Measurements from ENCODE around the gene MYO16.
A peak's percentile ranks its signal among the peaks of the same experiment; 100 is the strongest.

MYO16 gene

GRCh38 chr13:109243311-109243951, 614.0 kb downstream of the MYO16 start:
- H3K9me3 ChIP-seq (ENCODE audit: insufficient read depth, low read depth, low read length) = peaks cover 12% of the 10 kb centered on the region; the same call in 1 of the 2 replicates
- 75% methylated on average over 9 of the region's 9 CpGs for WGBS
- H3K4me1 ChIP-seq (ENCODE audit: insufficient read depth, low read length) = peaks cover 5% of the 10 kb centered on the region; the same call in 1 of the 2 replicates
- no peak overlapping the region; the same call in 1 of the 2 replicates for H3K9ac ChIP-seq (ENCODE audit: low read depth, low read length)
- H3K4me3 ChIP-seq (ENCODE audit: low read length) = no peak overlapping the region
- H3K27me3 ChIP-seq (ENCODE audit: insufficient read depth, low read length) = no peaks in the 10 kb centered on the region
- peak overlapping the region; percentile 16; the same call in 1 of the 2 replicates for H3K27ac ChIP-seq (ENCODE audit: low read depth, low read length)
- no peaks in the 10 kb centered on the region for H3K36me3 ChIP-seq (ENCODE audit: insufficient read depth, low read length)

DNA sequence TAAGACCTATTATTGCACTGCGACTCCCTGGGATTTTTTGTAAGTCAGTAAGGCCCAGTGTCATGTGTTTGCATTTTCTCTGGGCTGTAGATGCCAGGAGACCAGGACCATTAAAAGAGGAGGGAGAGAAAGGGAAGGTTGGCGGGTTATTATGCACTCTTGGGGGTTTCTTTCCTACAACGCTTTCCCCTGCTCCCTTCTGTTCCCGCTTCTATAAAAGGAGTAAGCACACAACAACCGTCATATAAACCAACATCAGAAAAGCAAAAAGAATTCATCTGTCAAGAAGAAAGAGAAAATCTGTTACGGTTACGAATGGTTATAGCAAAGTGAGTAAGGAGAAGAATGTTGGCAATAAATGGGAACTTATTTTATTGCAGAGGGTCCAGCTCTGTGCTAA, 615.2 kb downstream of the MYO16 start:
- Histone ChIP-seq H3K4me1 (ENCODE audit: insufficient read depth, low read length) (peaks cover 5% of the 10 kb centered on the region; the same call in 1 of the 2 replicates), H3K27ac (ENCODE audit: low read depth, low read length) (no peak overlapping the region)
- 94% methylated on average over 6 of the region's 7 CpGs for WGBS

GRCh38 chr13:109246001-109246400, 616.6 kb downstream of the MYO16 start:
- WGBS = 100% methylated on average over 1 of the region's 1 CpG
- Histone ChIP-seq H3K36me3 (ENCODE audit: insufficient read depth, low read length) (no peaks in the 10 kb centered on the region), H3K4me3 (ENCODE audit: low read length) (no peak overlapping the region), H3K4me1 (ENCODE audit: insufficient read depth, low read length) (peaks cover 5% of the 10 kb centered on the region; the same call in 1 of the 2 replicates), H3K27ac (ENCODE audit: low read depth, low read length) (no peak overlapping the region), H3K9me3 (ENCODE audit: insufficient read depth, low read depth, low read length) (peaks cover 14% of the 10 kb centered on the region; the same call in 1 of the 2 replicates), H3K9ac (ENCODE audit: low read depth, low read length) (no peak overlapping the region), H3K27me3 (ENCODE audit: insufficient read depth, low read length) (no peaks in the 10 kb centered on the region)

More for the DNA sequence above, 615.2 kb downstream of the MYO16 start:
- Histone ChIP-seq H3K36me3 (ENCODE audit: insufficient read depth, low read length) (no peaks in the 10 kb centered on the region), H3K27me3 (ENCODE audit: insufficient read depth, low read length) (no peaks in the 10 kb centered on the region), H3K9me3 (ENCODE audit: insufficient read depth, low read depth, low read length) (peaks cover 12% of the 10 kb centered on the region; the same call in 1 of the 2 replicates), H3K4me3 (ENCODE audit: low read length) (no peak overlapping the region), H3K9ac (ENCODE audit: low read depth, low read length) (no peak overlapping the region)

DNA sequence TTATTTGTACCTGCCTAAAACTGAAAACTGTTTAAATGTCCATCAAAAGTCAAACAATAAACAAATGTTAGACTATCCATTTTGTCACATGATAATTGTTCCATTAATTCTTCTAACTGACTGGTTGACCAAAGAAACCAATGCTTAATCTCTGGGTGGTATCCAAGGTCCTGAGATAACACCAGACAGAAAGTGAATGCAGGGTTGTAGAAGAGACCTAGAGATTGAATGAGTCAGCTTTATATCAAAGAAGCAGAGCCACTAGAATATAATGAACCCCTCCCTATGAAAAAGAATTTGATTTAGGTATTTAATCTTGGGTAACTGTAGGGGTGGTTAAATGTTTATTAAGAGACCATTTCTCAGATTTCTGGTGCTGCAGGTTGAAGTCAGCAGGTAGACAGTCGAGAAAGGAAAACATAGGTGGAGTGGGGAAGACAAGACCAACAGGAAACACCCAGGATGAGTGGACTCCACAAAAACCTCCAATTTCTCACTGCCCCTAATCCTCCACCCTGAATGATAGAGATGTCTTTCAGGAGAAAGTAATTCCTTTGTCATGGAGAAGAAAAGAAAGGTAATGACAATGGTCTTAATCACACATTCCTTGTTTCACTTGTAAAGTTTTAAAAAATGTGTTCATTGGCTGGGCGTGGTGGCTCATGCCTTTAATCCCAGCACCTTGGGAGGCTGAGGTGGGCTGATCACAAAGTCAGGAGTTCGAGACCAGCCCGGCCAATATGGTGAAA, 620.5 kb downstream of the MYO16 start:
- peaks cover 14% of the 10 kb centered on the region; the same call in 1 of the 2 replicates for H3K9me3 ChIP-seq (ENCODE audit: insufficient read depth, low read depth, low read length)
- H3K36me3 ChIP-seq (ENCODE audit: insufficient read depth, low read length) = no peaks in the 10 kb centered on the region
- no peak overlapping the region for H3K4me3 ChIP-seq (ENCODE audit: low read length)
- peaks cover 5% of the 10 kb centered on the region; the same call in 1 of the 2 replicates for H3K4me1 ChIP-seq (ENCODE audit: insufficient read depth, low read length)
- H3K27me3 ChIP-seq (ENCODE audit: insufficient read depth, low read length) = no peaks in the 10 kb centered on the region
- H3K9ac ChIP-seq (ENCODE audit: low read depth, low read length) = no peak overlapping the region
- H3K27ac ChIP-seq (ENCODE audit: low read depth, low read length) = no peak overlapping the region
- WGBS = 97% methylated on average over 4 of the region's 4 CpGs

- WGBS = 87% methylated on average over 2 of the region's 2 CpGs
Measured at GRCh38 chr13:109251956-109252355, 622.5 kb downstream of the MYO16 start.

DNA sequence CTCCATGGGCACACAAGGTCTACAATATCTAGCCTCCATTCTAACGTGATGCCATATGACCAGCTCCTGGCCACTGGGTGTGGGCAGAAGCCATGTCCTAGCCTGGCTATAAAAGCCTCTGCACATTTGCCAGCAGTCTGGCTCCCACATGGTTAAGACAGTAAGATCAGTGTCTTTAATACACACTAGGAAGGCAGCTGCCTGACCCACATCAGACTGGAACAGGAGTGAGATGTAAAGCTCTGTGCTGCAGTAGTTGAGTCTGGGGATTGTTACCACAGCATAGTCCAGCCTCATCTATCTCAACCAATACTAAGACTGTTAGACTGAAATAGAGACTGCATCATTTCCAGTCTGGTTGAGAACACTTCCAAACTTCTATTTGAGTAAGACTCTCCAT, 623.9 kb downstream of the MYO16 start:
- H3K27ac ChIP-seq (ENCODE audit: low read depth, low read length) = no peak overlapping the region
- H3K9ac ChIP-seq (ENCODE audit: low read depth, low read length) = no peak overlapping the region
- H3K9me3 ChIP-seq (ENCODE audit: insufficient read depth, low read depth, low read length) = peaks cover 6% of the 10 kb centered on the region; the same call in 1 of the 2 replicates
- no peak overlapping the region for H3K4me3 ChIP-seq (ENCODE audit: low read length)
- H3K27me3 ChIP-seq (ENCODE audit: insufficient read depth, low read length) = no peaks in the 10 kb centered on the region
- peaks cover 11% of the 10 kb centered on the region; the same call in 1 of the 2 replicates for H3K4me1 ChIP-seq (ENCODE audit: insufficient read depth, low read length)
- WGBS = 97% methylated on average over 1 of the region's 1 CpG
- H3K36me3 ChIP-seq (ENCODE audit: insufficient read depth, low read length) = no peaks in the 10 kb centered on the region

More at GRCh38 chr13:109251956-109252355, 622.5 kb downstream of the MYO16 start:
- Histone ChIP-seq H3K27me3 (ENCODE audit: insufficient read depth, low read length) (no peaks in the 10 kb centered on the region), H3K4me3 (ENCODE audit: low read length) (no peak overlapping the region), H3K36me3 (ENCODE audit: insufficient read depth, low read length) (no peaks in the 10 kb centered on the region), H3K9ac (ENCODE audit: low read depth, low read length) (no peak overlapping the region), H3K9me3 (ENCODE audit: insufficient read depth, low read depth, low read length) (peaks cover 16% of the 10 kb centered on the region; the same call in 1 of the 2 replicates), H3K27ac (ENCODE audit: low read depth, low read length) (no peak overlapping the region), H3K4me1 (ENCODE audit: insufficient read depth, low read length) (peaks cover 9% of the 10 kb centered on the region; the same call in 1 of the 2 replicates)

- Histone ChIP-seq H3K36me3 (ENCODE audit: insufficient read depth, low read length) (no peaks in the 10 kb centered on the region), H3K27me3 (ENCODE audit: insufficient read depth, low read length) (no peaks in the 10 kb centered on the region), H3K9me3 (ENCODE audit: insufficient read depth, low read depth, low read length) (peaks cover 6% of the 10 kb centered on the region; the same call in 1 of the 2 replicates), H3K4me3 (ENCODE audit: low read length) (no peak overlapping the region), H3K27ac (ENCODE audit: low read depth, low read length) (no peak overlapping the region), H3K9ac (ENCODE audit: low read depth, low read length) (no peak overlapping the region), H3K4me1 (ENCODE audit: insufficient read depth, low read length) (peaks cover 11% of the 10 kb centered on the region; the same call in 1 of the 2 replicates)
- WGBS = 80% methylated on average over 1 of the region's 1 CpG
Measured at GRCh38 chr13:109254274-109254673, 624.9 kb downstream of the MYO16 start.

GRCh38 chr13:109255141-109255856, 625.9 kb downstream of the MYO16 start:
- no peak overlapping the region for H3K4me3 ChIP-seq (ENCODE audit: low read length)
- no peaks in the 10 kb centered on the region for H3K36me3 ChIP-seq (ENCODE audit: insufficient read depth, low read length)
- no peak overlapping the region for H3K9ac ChIP-seq (ENCODE audit: low read depth, low read length)
- 95% methylated on average over 3 of the region's 4 CpGs for WGBS
- H3K27ac ChIP-seq (ENCODE audit: low read depth, low read length) = no peak overlapping the region
- H3K9me3 ChIP-seq (ENCODE audit: insufficient read depth, low read depth, low read length) = peaks cover 4% of the 10 kb centered on the region; the same call in 1 of the 2 replicates
- H3K4me1 ChIP-seq (ENCODE audit: insufficient read depth, low read length) = peaks cover 11% of the 10 kb centered on the region; the same call in 1 of the 2 replicates
- H3K27me3 ChIP-seq (ENCODE audit: insufficient read depth, low read length) = no peaks in the 10 kb centered on the region

GRCh38 chr13:109256866-109257760, 627.7 kb downstream of the MYO16 start:
- H3K36me3 ChIP-seq (ENCODE audit: insufficient read depth, low read length) = no peaks in the 10 kb centered on the region
- H3K27ac ChIP-seq (ENCODE audit: low read depth, low read length) = 0 out of 2 replicates have a peak overlapping the region, but pooled peaks have one; percentile 28
- peaks cover 4% of the 10 kb centered on the region; the same call in 1 of the 2 replicates for H3K9me3 ChIP-seq (ENCODE audit: insufficient read depth, low read depth, low read length)
- no peak overlapping the region for H3K9ac ChIP-seq (ENCODE audit: low read depth, low read length)
- 75% methylated on average over 2 of the region's 3 CpGs for WGBS
- H3K27me3 ChIP-seq (ENCODE audit: insufficient read depth, low read length) = no peaks in the 10 kb centered on the region
- no peak overlapping the region for H3K4me3 ChIP-seq (ENCODE audit: low read length)
- peaks cover 11% of the 10 kb centered on the region; the same call in 1 of the 2 replicates for H3K4me1 ChIP-seq (ENCODE audit: insufficient read depth, low read length)

Measured in HUES64 (cell line).